Psoas muscle (tissue), 8 donors: ENCODE data around the gene ARL16. TPM values are rescaled to one million over a fixed set of nuclear protein-coding genes. Genes with fewer than 3 reads are reported as not detected.
A peak's percentile ranks its signal among the peaks of the same experiment; 100 is the strongest.

ENCODE experiments used
- ATAC-seq, 4 donors: fragments of 200-7000 bp; cut with Tn5 transposase; one replicate each; pipeline ENCODE4 v1.9.1; 2020; ENCODE audit warnings: moderate library complexity in 3 of 4, mild to moderate bottlenecking in 2 of 4
- DNase-seq, 2 donors: peaks; one replicate each; pipeline ENCODE4 v3.0.0-alpha.2; 2020
- H3K27ac ChIP-seq: fragments of 200-600 bp; one replicate; pipeline ENCODE4 v1.8.0; 2022
- H3K27me3 ChIP-seq, 3 donors: fragments of 200-600 bp in 1 of 3; one replicate each; pipeline versions ENCODE4 v1.6.1 to v1.8.0; 2013 to 2022; ENCODE audit warnings: low read length in 2 of 3, mild to moderate bottlenecking in 2 of 3, moderate library complexity in 1 of 3; ENCODE audit not compliant: insufficient read depth in 3 of 3
- H3K36me3 ChIP-seq, 2 donors: fragments of 200-600 bp in 1 of 2; one replicate each; pipeline versions ENCODE4 v1.6.1 to v1.8.0; 2013 to 2022; ENCODE audit warnings: low read depth in 1 of 2, mild to moderate bottlenecking in 1 of 2, moderate library complexity in 1 of 2; ENCODE audit not compliant: insufficient read depth in 1 of 2
- H3K4me1 ChIP-seq: fragments of 200-600 bp; one replicate; pipeline ENCODE4 v1.8.0; 2022
- H3K4me3 ChIP-seq: fragments of 200-600 bp; one replicate; pipeline ENCODE4 v1.8.0; 2022; ENCODE audit warnings: mild to moderate bottlenecking
- H3K9me3 ChIP-seq: fragments of 200-600 bp; one replicate; pipeline ENCODE4 v1.8.0; 2022
- WGBS, 3 donors: extraction: QIAGEN DNeasy Blood & Tissue Kit; methylation state at CpG; one replicate each; pipeline versions ENCODE4 v1.1.6 to v1.1.7; 2013; 5-methylcytosine and 5-hydroxymethylcytosine counted together
- intact Hi-C, 2 donors: fragments of 100-400 bp; cut with DNase I; formaldehyde crosslinking; loops; one replicate each; pipeline versions ENCODE4 v1.11.0 to v1.14.2; 2022
- polyA plus RNA-seq, 3 donors: library from polyadenylated mRNA; stranded (reverse); fragments of 200-250 nt; gene quantifications; one replicate each; pipeline ENCODE4 v1.2.3, GENCODE V29; 2013
- total RNA-seq, 4 donors: library from RNA; stranded (reverse); fragmentation: NEBNext Ultra II Directional in 2 of 4; extraction: Animal tissue kit (Norgen Biotek cat#: 25700) in 2 of 4; gene quantifications; one replicate each; pipeline versions ENCODE4 v1.2.1 to v1.2.4, GENCODE V29; 2021 to 2023
- TF ChIP-seq, protein P1 (sequence below): fragments of 200-600 bp; IDR thresholded peaks from one replicate; pipeline ENCODE4 v1.8.0; 2022; ENCODE audit warnings: antibody characterized with exemption
- donor health status: healthy with polysubstance abuse.
- donor health status: DM: no; HTN: no; CAD: no; lungs with moderate emphysema.
- donor health status: Bipolar disorder and iron deficiency.
- donor health status: healthy.
- donor health status: DM: yes; HTN: yes; CAD: no.
- donor health status: DM: no; HTN: no; CAD: no.
- donor health status: DM: no; HTN: no; CAD: no.
- donor health status: DM: yes; HTN: yes; CAD: no.

ARL16 gene
- total and polyA plus RNA-seq, 7 donors, result 7.8 to 29.3 (median 15.6) TPM

DNA sequence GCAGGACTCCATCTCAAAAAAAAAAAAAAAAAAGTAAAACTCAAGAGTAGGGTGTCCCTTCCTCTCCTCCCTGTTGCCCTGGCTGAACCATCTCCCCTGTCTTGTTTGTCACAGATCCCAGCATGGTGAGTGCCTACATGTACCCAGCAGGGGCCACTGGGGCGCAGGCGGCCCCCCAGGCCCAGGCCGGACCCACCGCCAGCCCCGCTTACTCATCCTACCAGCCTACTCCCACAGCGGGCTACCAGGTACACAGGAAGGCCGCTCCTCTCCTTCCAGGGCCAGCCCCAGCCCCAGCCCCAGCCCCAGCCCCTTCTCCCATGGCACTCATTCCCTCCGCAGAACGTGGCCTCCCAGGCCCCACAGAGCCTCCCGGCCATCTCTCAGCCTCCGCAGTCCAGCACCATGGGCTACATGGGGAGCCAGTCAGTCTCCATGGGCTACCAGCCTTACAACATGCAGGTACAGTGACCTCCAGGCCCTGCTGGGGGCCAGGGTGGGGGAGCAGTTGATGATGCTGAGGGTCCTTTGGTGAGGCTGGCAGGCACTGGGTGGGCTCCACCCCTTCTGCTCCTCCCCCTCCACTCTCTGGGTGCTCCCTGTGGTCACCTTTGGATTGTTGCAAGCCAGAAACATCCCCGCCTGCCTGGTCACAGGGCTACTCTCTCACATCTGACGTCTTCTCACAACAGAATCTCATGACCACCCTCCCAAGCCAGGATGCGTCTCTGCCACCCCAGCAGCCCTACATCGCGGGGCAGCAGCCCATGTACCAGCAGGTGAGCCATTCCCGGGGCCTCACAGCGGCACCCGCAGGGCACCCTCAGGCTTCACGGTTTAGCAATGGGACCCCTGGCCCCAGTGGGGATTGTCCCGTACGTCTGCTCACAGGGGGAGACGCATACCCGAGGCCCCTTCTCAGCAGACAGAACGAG is 17.0 kb upstream of the ARL16 start:
- TF ChIP-seq, protein P1, sequence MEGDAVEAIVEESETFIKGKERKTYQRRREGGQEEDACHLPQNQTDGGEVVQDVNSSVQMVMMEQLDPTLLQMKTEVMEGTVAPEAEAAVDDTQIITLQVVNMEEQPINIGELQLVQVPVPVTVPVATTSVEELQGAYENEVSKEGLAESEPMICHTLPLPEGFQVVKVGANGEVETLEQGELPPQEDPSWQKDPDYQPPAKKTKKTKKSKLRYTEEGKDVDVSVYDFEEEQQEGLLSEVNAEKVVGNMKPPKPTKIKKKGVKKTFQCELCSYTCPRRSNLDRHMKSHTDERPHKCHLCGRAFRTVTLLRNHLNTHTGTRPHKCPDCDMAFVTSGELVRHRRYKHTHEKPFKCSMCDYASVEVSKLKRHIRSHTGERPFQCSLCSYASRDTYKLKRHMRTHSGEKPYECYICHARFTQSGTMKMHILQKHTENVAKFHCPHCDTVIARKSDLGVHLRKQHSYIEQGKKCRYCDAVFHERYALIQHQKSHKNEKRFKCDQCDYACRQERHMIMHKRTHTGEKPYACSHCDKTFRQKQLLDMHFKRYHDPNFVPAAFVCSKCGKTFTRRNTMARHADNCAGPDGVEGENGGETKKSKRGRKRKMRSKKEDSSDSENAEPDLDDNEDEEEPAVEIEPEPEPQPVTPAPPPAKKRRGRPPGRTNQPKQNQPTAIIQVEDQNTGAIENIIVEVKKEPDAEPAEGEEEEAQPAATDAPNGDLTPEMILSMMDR, result no peak
- Histone ChIP-seq H3K27me3 (no peaks in the 10 kb centered on the region), H3K4me1 (peaks cover 37% of the 10 kb centered on the region), H3K36me3 (peaks cover 4 to 75% of the 10 kb centered on the region in 2 donors), H3K4me3 (peak overlapping the region; percentile 86), H3K9me3 (no peaks in the 10 kb centered on the region), H3K27ac (no peak overlapping the region)
- intact Hi-C loops, result no loop called here
- 81 to 84% (median 82%) methylated on average over 25 of the region's 25 CpGs for WGBS, 3 donors
- no peak for DNase-seq
- ATAC-seq, result no peak

DNA sequence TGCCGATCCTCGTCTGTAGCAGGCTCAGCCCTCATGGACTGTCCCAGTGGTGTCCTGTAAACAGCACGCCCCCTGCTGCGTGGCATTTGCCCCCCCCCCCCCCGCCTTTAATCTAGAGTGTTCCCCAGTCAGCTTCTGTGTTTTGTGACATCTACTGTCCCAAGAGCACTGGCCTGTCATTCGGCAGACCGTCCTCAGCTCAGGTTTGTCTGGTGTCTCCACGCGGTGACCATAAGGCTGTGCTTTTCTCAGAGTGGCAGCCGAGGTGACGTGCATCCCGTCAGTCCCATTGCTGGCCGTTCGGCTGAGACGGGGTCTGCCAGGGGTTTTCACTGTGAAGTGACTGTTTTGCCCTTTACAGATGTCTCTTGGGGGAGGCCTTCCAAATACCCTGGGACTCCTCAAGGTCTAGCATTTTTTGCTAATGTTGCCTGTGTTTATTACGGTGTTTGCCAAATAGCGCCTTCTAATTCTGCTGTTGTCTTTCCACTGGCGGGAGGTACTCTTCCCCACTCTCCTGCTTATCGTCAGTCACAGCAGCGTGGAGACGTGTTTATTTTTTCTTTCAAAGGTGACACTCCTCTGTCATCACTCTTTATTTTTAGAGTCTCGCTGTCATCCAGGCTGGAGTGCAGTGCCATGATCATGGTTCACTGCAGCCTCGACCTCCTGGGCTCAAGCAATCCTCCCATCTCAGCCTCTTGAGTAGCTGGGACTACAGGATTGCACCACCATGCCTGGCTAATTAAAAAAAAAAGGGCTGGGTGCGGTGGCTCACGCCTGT is 13.9 kb upstream of the ARL16 start:
- no peak overlapping the region for H3K4me3 ChIP-seq
- peaks cover 4 to 93% of the 10 kb centered on the region in 2 donors for H3K36me3 ChIP-seq
- H3K9me3 ChIP-seq, result no peaks in the 10 kb centered on the region
- peaks cover 29% of the 10 kb centered on the region for H3K4me1 ChIP-seq
- intact Hi-C loops, result no loop called here
- no peaks in the 10 kb centered on the region for H3K27me3 ChIP-seq
- ATAC-seq, result peak; percentile 27 to 73 (median 72)
- no peak for DNase-seq
- WGBS, 3 donors, result 59 to 72% (median 59%) methylated on average over 23 to 25 of the region's 25 CpGs
- peak overlapping the region; percentile 78 for H3K27ac ChIP-seq
- TF ChIP-seq, protein P1, result no peak

DNA sequence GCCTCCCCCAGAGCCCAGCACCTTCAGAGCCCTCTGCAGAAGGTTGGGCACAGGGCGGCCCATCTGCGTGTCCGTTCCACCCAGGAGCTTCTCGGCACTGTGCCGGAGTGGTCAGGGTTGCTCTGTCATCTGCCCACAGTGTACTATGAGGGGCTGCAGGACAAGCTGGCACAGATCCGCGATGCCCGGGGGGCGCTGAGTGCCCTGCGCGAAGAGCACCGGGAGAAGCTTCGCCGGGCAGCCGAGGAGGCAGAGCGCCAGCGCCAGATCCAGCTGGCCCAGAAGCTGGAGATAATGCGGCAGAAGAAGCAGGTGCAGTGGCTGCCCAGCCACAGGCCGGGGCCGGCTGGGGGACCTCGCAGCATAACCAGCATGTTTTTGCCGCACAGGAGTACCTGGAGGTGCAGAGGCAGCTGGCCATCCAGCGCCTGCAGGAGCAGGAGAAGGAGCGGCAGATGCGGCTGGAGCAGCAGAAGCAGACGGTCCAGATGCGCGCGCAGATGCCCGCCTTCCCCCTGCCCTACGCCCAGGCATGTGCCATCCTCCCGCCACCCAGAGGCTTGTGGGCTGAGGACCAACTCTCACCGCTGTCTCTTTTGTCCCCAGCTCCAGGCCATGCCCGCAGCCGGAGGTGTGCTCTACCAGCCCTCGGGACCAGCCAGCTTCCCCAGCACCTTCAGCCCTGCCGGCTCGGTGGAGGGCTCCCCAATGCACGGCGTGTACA is 12.8 kb upstream of the ARL16 start:
- TF ChIP-seq, protein P1, result no peak
- H3K4me3 ChIP-seq, result no peak overlapping the region
- intact Hi-C loops, result no loop called here
- WGBS, 3 donors, result 79 to 86% (median 79%) methylated on average over 40 of the region's 40 CpGs
- DNase-seq (no peak), ATAC-seq (no peak)
- H3K27me3 ChIP-seq, result no peaks in the 10 kb centered on the region
- peak overlapping the region; percentile 78 for H3K27ac ChIP-seq
- peaks cover 20% of the 10 kb centered on the region for H3K4me1 ChIP-seq
- H3K9me3 ChIP-seq, result no peaks in the 10 kb centered on the region
- H3K36me3 ChIP-seq, result peaks cover 1 to 99% of the 10 kb centered on the region in 2 donors

DNA sequence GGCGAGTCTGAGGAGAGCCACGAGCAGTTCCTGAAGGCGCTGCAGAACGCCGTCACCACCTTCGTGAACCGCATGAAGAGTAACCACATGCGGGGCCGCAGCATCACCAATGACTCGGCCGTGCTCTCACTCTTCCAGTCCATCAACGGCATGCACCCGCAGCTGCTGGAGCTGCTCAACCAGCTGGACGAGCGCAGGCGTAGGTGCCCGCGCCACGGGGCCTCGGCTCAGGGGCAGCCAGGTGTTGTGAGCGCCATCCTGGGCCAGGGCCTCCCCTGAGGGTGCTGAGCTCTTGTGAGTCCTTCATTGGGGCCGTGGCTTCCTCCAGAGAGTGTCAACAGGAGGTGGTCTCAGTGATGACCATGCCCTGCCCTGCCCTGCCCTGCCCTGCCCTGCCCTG is 12.2 kb upstream of the ARL16 start:
- H3K27ac ChIP-seq, result no peak overlapping the region
- no peaks in the 10 kb centered on the region for H3K27me3 ChIP-seq
- DNase-seq (no peak), ATAC-seq (no peak)
- peaks cover 14% of the 10 kb centered on the region for H3K4me1 ChIP-seq
- TF ChIP-seq, protein P1, result no peak
- WGBS, 3 donors, result 88 to 93% (median 89%) methylated on average over 22 of the region's 22 CpGs
- H3K4me3 ChIP-seq, result no peak overlapping the region
- peaks cover 0 to 99% of the 10 kb centered on the region in 2 donors for H3K36me3 ChIP-seq
- no peaks in the 10 kb centered on the region for H3K9me3 ChIP-seq
- intact Hi-C loops, result no loop called here
